PC-9 (cell line): ENCODE data around the gene RGS13. TPM values are rescaled to one million over a fixed set of nuclear protein-coding genes. Genes with fewer than 3 reads are reported as not detected.

ENCODE experiments used
- BruUV-seq: library from RNA; stranded (reverse); fragments of 400-500 nt; replicated peaks from 2 replicates; lab custom pipeline; 2021; lab: Mats Ljungman, UMichigan
- CTCF ChIA-PET: fragments of 300-600 bp; sonication (Branson Sonifier 250); formaldehyde crosslinking; loops from one replicate; lab custom pipeline; 2022; ENCODE audit warnings: antibody characterized with exemption; lab: Charles Lee
- POLR2A ChIA-PET: fragments of 300-600 bp; sonication (Branson Sonifier 250); formaldehyde crosslinking; loops from one replicate; lab custom pipeline; 2022; ENCODE audit warnings: antibody characterized with exemption; ENCODE audit not compliant: unreplicated experiment; lab: Charles Lee
- DNase-seq, 2 experiments: peaks; one replicate each; pipeline versions ENCODE4 v3.0.0 to v3.0.0-alpha.2; 2015 to 2022; ENCODE audit warnings: mixed read lengths in 1 of 2
- H2AFZ ChIP-seq: fragments of 200-600 bp; sonication (generic); 2 replicates; pipeline ENCODE4 v1.8.1; 2017; ENCODE audit warnings: antibody characterized with exemption
- H3F3A ChIP-seq: fragments of 200-600 bp; sonication (generic); 2 replicates; pipeline ENCODE4 v1.8.1; 2017; ENCODE audit warnings: antibody characterized with exemption, mild to moderate bottlenecking, low read depth; ENCODE audit not compliant: insufficient read depth
- H3K27ac ChIP-seq: fragments of 200-600 bp; sonication (generic); 2 replicates; pipeline ENCODE4 v1.6.1; 2016; ENCODE audit warnings: mixed run types
- H3K27me3 ChIP-seq: fragments of 200-600 bp; sonication (generic); 2 replicates; pipeline ENCODE4 v1.6.1; 2016; ENCODE audit warnings: low read depth, mixed run types; ENCODE audit not compliant: insufficient read depth
- H3K36me3 ChIP-seq: fragments of 200-600 bp; sonication (generic); 2 replicates; pipeline ENCODE4 v1.6.1; 2016; ENCODE audit warnings: low read depth, mixed run types
- H3K4me1 ChIP-seq: fragments of 200-600 bp; sonication (generic); replicated peaks from 2 replicates; pipeline ENCODE4 v1.6.1; 2016; ENCODE audit warnings: mixed run types; ENCODE audit not compliant: insufficient read depth
- H3K4me2 ChIP-seq: fragments of 200-600 bp; sonication (generic); 2 replicates; pipeline ENCODE4 v1.6.1; 2017; ENCODE audit warnings: mixed run types
- H3K4me3 ChIP-seq: fragments of 200-600 bp; sonication (generic); 2 replicates; pipeline ENCODE4 v1.6.1; 2016; ENCODE audit warnings: mixed run types
- H3K79me2 ChIP-seq: fragments of 200-600 bp; sonication (generic); 2 replicates; pipeline ENCODE4 v1.6.1; 2017; ENCODE audit warnings: low read depth, mixed run types
- H3K9me2 ChIP-seq: fragments of 200-600 bp; sonication (generic); 2 replicates; pipeline ENCODE4 v1.8.1; 2017; ENCODE audit warnings: mild to moderate bottlenecking; ENCODE audit not compliant: insufficient read depth
- H3K9me3 ChIP-seq: fragments of 200-600 bp; sonication (generic); 2 replicates; pipeline ENCODE4 v1.8.1; 2016; ENCODE audit warnings: low read depth; ENCODE audit not compliant: insufficient read depth
- H4K20me1 ChIP-seq: fragments of 200-600 bp; sonication (generic); 2 replicates; pipeline ENCODE4 v1.8.1; 2017; ENCODE audit not compliant: insufficient read depth
- EZH2 ChIP-seq: fragments of 200-600 bp; sonication (generic); IDR thresholded peaks from 2 replicates; pipeline ENCODE4 v1.8.0; 2017; ENCODE audit warnings: antibody characterized with exemption, low read depth
- intact Hi-C: fragments of 100-400 bp; cut with micrococcal nuclease; formaldehyde crosslinking; loops from one replicate; pipeline ENCODE4 v1.10.0; 2022; ENCODE audit not compliant: unreplicated experiment
- total RNA-seq: library from RNA; stranded (reverse); gene quantifications from 2 replicates; pipeline ENCODE4 v1.2.3, GENCODE V29; 2021
- TF ChIP-seq, protein P1 (sequence below): fragments of 200-600 bp; sonication (generic); conservative IDR thresholded peaks from 2 replicates; pipeline ENCODE4 v1.6.1; 2017; ENCODE audit warnings: mixed run types, antibody characterized with exemption, mild to moderate bottlenecking, moderate library complexity

The RGS13 gene
- total RNA-seq, 1 experiment from 2014 or later: not detected

DNA sequence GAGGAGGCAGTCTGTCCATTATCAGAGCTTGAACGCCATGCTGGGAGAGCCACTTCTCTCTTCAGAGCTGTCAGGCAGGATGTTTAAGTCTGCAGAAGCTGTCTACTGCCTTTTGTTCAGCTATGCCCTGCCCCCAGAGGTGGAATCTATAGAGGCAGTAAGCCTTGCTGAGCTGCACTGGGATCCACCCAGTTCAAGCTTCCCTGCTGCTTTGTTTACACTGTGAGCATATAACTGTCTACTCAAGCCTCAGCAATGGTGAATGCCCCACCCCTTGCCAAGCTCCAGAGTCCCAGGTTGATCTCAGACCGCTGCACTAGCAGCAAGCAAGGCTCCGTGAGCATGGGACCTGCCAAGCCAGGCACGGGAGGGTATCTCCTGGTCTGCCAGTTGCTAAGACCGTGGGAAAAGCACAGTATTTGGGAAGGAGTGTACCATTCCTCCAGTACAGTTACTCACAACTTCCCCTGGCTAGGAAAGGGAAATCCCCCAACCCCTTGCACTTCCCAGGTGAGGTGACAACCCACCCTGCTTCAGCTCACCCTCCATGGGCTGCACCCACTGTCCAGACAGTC, 32.5 kb downstream of the RGS13 start:
- Histone ChIP-seq H2AFZ (no peak overlapping the region), H3K27ac (no peak overlapping the region), H3K27me3 (no peaks in the 10 kb centered on the region), H3K36me3 (no peaks in the 10 kb centered on the region), H3K4me1 (no peaks in the 10 kb centered on the region), H3F3A (no peaks in the 10 kb centered on the region), H3K4me3 (no peak overlapping the region), H4K20me1 (no peaks in the 10 kb centered on the region), H3K9me3 (no peaks in the 10 kb centered on the region), H3K9me2 (no peaks in the 10 kb centered on the region; the same call in 1 of the 2 replicates), H3K4me2 (no peak overlapping the region), H3K79me2 (no peaks in the 10 kb centered on the region)
- peak; percentile 27 to 36 for DNase-seq
- BruUV-seq: no TSS peak
- CTCF ChIA-PET: no interaction called here
- intact Hi-C loops: no loop called here
- TF ChIP-seq, protein P1, sequence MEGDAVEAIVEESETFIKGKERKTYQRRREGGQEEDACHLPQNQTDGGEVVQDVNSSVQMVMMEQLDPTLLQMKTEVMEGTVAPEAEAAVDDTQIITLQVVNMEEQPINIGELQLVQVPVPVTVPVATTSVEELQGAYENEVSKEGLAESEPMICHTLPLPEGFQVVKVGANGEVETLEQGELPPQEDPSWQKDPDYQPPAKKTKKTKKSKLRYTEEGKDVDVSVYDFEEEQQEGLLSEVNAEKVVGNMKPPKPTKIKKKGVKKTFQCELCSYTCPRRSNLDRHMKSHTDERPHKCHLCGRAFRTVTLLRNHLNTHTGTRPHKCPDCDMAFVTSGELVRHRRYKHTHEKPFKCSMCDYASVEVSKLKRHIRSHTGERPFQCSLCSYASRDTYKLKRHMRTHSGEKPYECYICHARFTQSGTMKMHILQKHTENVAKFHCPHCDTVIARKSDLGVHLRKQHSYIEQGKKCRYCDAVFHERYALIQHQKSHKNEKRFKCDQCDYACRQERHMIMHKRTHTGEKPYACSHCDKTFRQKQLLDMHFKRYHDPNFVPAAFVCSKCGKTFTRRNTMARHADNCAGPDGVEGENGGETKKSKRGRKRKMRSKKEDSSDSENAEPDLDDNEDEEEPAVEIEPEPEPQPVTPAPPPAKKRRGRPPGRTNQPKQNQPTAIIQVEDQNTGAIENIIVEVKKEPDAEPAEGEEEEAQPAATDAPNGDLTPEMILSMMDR: no peak
- no peak for TF ChIP-seq EZH2
- POLR2A ChIA-PET: no interaction called here

DNA sequence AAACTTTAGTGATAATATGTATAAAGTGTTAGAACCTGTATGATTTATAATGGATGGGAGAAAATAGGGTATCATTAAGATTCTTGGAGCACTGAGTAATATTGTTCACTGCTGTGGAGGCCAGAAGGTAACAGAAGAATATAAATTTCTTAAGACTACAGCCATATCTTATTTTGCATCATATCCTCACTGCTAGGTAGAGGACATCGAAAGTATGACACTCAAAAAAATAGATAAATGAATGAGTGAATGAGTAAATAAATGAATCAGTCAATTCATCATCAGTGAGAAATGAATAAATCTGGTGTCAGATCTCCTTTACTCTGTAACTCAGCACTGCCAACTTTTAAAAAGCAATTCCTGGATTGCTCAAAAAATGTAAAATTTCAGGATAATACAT, 33.2 kb downstream of the RGS13 start:
- Histone ChIP-seq H3K4me1 (no peaks in the 10 kb centered on the region), H3K9me2 (no peaks in the 10 kb centered on the region; the same call in 1 of the 2 replicates), H3F3A (no peaks in the 10 kb centered on the region), H3K27me3 (no peaks in the 10 kb centered on the region), H3K4me2 (no peak overlapping the region), H2AFZ (no peak overlapping the region), H4K20me1 (no peaks in the 10 kb centered on the region), H3K9me3 (no peaks in the 10 kb centered on the region), H3K79me2 (no peaks in the 10 kb centered on the region), H3K36me3 (no peaks in the 10 kb centered on the region), H3K4me3 (no peak overlapping the region), H3K27ac (no peak overlapping the region)
- DNase-seq: no peak
- TF ChIP-seq EZH2: no peak
- TF ChIP-seq, protein P1: no peak
- intact Hi-C loops: no loop called here
- ChIA-PET CTCF (no interaction called here), POLR2A (no interaction called here)
- no TSS peak for BruUV-seq

DNA sequence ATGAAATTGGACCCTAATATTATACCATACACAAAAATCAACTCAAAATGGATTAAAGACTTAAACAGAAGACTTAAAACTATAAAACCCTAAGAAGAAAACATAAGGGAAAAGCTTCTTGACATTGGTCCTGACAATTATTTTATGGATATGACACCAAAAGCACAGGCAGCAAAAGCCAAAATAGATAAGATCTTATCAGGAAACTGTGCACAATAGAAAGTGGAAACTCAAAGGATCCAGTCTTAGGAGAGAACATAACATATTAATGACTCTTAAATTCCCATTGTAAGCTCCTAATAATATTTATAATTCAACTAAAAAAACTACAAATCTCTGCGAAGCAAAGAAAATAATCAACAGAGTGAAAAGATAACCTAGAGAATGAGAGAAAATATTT, 39.8 kb downstream of the RGS13 start:
- no peaks in the 10 kb centered on the region for H3F3A ChIP-seq
- H3K36me3 ChIP-seq: no peaks in the 10 kb centered on the region
- no peak overlapping the region for H3K27ac ChIP-seq
- H3K4me2 ChIP-seq: no peak overlapping the region
- POLR2A ChIA-PET: no interaction called here
- no peaks in the 10 kb centered on the region for H3K27me3 ChIP-seq
- no peaks in the 10 kb centered on the region for H3K4me1 ChIP-seq
- no peak for DNase-seq
- intact Hi-C loops: no loop called here
- no peak overlapping the region for H2AFZ ChIP-seq
- H3K79me2 ChIP-seq: no peaks in the 10 kb centered on the region
- H3K9me2 ChIP-seq: no peaks in the 10 kb centered on the region; the same call in 1 of the 2 replicates
- TF ChIP-seq EZH2: no peak
- TF ChIP-seq, protein P1: no peak
- H3K4me3 ChIP-seq: no peak overlapping the region
- CTCF ChIA-PET: interaction anchor here (0.6 kb wide), 1 partner anchor 118 kb away, joined by 3 read pairs; no protein-coding TSS in a partner anchor
- no peaks in the 10 kb centered on the region for H3K9me3 ChIP-seq
- no peaks in the 10 kb centered on the region for H4K20me1 ChIP-seq
- no TSS peak for BruUV-seq
